ENCODE results near the gene CDC42BPA.

- no peak for TF ChIP-seq BRCA1 (IDR thresholded peaks at IDR 0.05)
- TF ChIP-seq BRCA1 (CRISPR knock-in tag; IDR thresholded peaks at IDR 0.05), result no peak
- TF ChIP-seq ZNF398 (CRISPR knock-in tag; IDR thresholded peaks at IDR 0.05), result no peak
- TF ChIP-seq ZBTB11 (CRISPR knock-in tag; IDR thresholded peaks at IDR 0.05), result no peak
- no peak for TF ChIP-seq ZNF174 (CRISPR knock-in tag; IDR thresholded peaks at IDR 0.05)
Observed at GRCh38 chr1:226954777-226955176, 363.5 kb downstream of the CDC42BPA start.
